IPS DF 6.9 (cell line): Measurements from ENCODE around the gene PDE4D.
"Not testable (repeated sequence)": the region's sequence is repeated elsewhere in the genome, so short reads cannot be mapped to it uniquely, and the experiment has no call there.

ENCODE experiments used
- DNase-seq: peaks from one replicate; pipeline ENCODE4 v3.0.0-alpha.2; 2013; ENCODE audit warnings: low read depth, low spot score
- H3K27ac ChIP-seq: one replicate; pipeline ENCODE4 v1.5.1; 2013; ENCODE audit warnings: low read length, control low read depth
- H3K27me3 ChIP-seq: 2 replicates; pipeline ENCODE4 v1.6.1; 2013; ENCODE audit warnings: mild to moderate bottlenecking, low read length; ENCODE audit not compliant: control insufficient read depth, insufficient read depth
- H3K36me3 ChIP-seq: 2 replicates; pipeline ENCODE4 v1.6.1; 2013; ENCODE audit warnings: low read length; ENCODE audit not compliant: control insufficient read depth, insufficient read depth
- H3K4me1 ChIP-seq: 2 replicates; pipeline ENCODE4 v1.6.1; 2013; ENCODE audit warnings: low read length; ENCODE audit not compliant: control insufficient read depth, insufficient read depth
- H3K4me3 ChIP-seq: 2 replicates; pipeline ENCODE4 v1.5.1; 2013; ENCODE audit warnings: mild to moderate bottlenecking, low read length
- H3K9me3 ChIP-seq: 2 replicates; pipeline ENCODE4 v1.6.1; 2013; ENCODE audit warnings: low read length, inconsistent platforms; ENCODE audit not compliant: control insufficient read depth, insufficient read depth
- WGBS: extraction: QIAGEN DNeasy Blood & Tissue Kit; methylation state at CpG from one replicate; pipeline ENCODE4 v1.1.7; 2013; ENCODE audit warnings: mixed read lengths, missing lambda C conversion rate; ENCODE audit not compliant: insufficient read length, insufficient coverage; 5-methylcytosine and 5-hydroxymethylcytosine counted together

Gene PDE4D

DNA sequence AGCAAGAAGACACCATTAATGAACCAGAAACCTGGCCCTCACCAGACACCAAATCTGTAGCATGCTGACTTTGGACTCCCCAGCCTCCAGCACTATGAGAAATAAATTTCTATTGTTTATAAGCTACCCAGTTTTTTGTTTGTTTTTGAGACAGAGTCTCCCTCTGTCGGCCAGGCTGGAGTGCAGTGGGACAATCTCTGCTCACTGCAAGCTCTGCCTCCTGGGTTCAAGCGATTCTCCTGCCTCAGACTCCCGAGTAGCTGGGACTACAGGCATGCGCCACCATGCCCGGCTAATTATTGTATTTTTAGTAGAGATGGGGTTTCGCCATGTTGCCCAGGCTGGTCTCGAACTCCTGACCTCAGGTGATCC lies 227.7 kb downstream of the PDE4D start:
- H3K9me3 ChIP-seq, DNase-seq, H3K27me3 ChIP-seq, H3K4me3 ChIP-seq, H3K4me1 ChIP-seq, H3K36me3 ChIP-seq, H3K27ac ChIP-seq: not testable (repeated sequence)
- WGBS, result no CpG with 5 or more reads among the region's 7 CpGs

DNA sequence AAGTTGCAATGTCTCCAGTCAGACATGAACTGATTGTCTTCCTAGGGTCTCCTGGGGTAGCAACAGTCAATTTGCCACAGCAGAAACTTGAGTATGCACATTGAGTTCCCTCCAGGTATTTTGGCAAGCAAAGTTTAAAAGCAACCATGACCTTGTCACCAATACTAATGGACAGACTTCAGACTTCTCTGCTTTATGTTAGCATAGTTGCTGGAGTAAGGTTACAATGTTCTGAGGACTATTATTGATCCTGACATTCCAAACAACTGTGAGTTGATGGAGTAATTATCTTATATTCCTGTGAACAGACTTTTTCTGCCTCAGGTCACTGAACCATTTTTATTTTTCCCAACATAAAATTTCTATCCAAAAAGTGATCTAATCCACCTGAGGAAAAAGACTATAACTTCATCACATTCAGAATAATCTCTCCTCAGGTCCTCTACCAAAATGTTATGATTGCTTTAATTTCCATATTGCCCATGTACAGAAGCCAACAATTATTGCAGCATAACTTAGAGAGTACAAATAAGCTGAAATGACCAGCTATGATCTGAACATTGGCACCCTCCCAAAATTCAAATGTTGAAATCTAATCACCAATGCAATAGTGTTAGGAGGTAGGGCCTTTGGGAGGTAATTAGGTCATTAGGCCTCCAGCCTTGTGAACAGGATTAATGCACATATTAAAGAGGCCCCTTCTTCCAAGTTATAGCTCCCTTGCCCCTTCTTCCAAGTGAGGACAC lies 228.3 kb downstream of the PDE4D start:
- no peak for DNase-seq
- no peaks in the 10 kb centered on the region for H3K36me3 ChIP-seq
- no peaks in the 10 kb centered on the region for H3K27me3 ChIP-seq
- no peak overlapping the region for H3K4me3 ChIP-seq
- no peaks in the 10 kb centered on the region for H3K4me1 ChIP-seq
- no peaks in the 10 kb centered on the region for H3K9me3 ChIP-seq
- H3K27ac ChIP-seq, result no peak overlapping the region

DNA sequence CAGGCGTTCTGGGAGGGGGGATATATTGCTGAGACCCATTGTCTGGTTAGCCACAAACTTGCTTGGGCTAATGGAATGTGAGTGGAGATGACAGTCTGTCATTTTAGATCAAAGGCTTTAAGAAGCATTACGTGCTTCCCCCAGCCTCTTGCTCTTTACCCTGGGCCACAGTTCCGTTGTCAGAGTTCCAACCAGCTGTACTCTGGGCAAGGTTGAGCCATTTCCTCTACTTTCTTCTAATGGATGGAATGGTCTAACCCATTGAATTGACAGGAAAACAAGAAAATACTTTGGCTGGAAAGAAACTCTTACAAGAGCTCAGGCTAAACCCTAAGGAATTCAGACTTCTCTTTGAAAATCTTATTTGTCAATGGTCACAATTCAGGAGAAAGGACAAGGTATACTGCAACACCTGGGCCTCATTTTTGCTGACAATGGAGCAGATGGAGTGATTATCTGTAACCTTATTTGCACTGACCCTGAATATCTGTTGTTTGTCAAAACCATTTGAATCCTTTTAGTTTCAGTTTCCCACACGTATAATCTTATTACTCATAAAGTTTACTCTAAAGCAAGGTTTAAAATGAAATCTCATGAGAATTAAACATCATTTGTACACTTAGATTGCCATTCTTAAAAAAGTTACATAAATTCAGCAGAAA lies 231.4 kb downstream of the PDE4D start:
- H3K27me3 ChIP-seq, result no peaks in the 10 kb centered on the region
- no peak overlapping the region for H3K27ac ChIP-seq
- no peaks in the 10 kb centered on the region for H3K36me3 ChIP-seq
- DNase-seq, result no peak
- WGBS, result no CpG with 5 or more reads among the region's 4 CpGs
- H3K9me3 ChIP-seq, result no peaks in the 10 kb centered on the region
- no peaks in the 10 kb centered on the region for H3K4me1 ChIP-seq
- H3K4me3 ChIP-seq, result no peak overlapping the region

DNA sequence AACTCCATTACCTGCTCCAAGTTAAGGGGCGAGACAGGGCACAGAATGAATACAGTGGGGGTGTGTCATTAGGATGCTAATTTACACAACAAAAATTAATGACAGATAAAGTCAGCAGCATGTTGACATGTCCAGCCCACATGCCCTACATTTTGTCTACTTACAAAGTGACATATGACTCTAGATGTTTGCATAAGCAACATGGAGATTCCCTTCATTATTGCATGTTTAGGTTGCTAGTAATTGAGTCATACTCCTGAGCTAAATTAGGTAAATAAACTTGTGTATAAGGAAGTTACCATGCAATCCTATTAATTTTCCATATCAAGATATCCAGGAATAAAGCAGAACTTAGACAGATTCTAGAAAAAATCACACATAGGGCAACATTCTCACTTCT lies 232.2 kb downstream of the PDE4D start:
- H3K27ac ChIP-seq, result no peak overlapping the region
- no CpG with 5 or more reads among the region's 1 CpG for WGBS
- no peak for DNase-seq
- no peaks in the 10 kb centered on the region for H3K4me1 ChIP-seq
- no peak overlapping the region for H3K4me3 ChIP-seq
- no peaks in the 10 kb centered on the region for H3K27me3 ChIP-seq
- H3K9me3 ChIP-seq, result no peaks in the 10 kb centered on the region
- no peaks in the 10 kb centered on the region for H3K36me3 ChIP-seq

DNA sequence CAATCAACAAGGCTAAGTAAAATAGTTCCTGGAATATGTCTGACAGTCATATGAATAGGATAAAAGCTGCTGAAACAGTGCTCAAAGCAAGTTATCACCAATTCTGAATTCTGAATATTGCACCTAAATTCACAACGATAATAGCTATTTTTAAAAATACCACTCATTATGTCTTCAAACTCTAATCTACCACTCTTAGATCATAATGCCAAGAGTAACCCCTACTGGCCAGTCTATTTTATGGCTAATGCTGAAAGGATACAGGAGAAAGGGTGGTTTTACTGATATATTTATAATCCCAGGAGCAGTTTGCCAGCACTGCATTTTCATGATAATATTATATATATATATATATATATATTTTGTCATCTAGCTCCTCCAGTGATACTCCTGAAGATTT lies 232.8 kb downstream of the PDE4D start:
- H3K4me1 ChIP-seq, result no peaks in the 10 kb centered on the region
- H3K27ac ChIP-seq, result no peak overlapping the region
- no peak for DNase-seq
- H3K36me3 ChIP-seq, result no peaks in the 10 kb centered on the region
- no peaks in the 10 kb centered on the region for H3K9me3 ChIP-seq
- no CpG with 5 or more reads among the region's 1 CpG for WGBS
- H3K27me3 ChIP-seq, result no peaks in the 10 kb centered on the region
- no peak overlapping the region for H3K4me3 ChIP-seq

DNA sequence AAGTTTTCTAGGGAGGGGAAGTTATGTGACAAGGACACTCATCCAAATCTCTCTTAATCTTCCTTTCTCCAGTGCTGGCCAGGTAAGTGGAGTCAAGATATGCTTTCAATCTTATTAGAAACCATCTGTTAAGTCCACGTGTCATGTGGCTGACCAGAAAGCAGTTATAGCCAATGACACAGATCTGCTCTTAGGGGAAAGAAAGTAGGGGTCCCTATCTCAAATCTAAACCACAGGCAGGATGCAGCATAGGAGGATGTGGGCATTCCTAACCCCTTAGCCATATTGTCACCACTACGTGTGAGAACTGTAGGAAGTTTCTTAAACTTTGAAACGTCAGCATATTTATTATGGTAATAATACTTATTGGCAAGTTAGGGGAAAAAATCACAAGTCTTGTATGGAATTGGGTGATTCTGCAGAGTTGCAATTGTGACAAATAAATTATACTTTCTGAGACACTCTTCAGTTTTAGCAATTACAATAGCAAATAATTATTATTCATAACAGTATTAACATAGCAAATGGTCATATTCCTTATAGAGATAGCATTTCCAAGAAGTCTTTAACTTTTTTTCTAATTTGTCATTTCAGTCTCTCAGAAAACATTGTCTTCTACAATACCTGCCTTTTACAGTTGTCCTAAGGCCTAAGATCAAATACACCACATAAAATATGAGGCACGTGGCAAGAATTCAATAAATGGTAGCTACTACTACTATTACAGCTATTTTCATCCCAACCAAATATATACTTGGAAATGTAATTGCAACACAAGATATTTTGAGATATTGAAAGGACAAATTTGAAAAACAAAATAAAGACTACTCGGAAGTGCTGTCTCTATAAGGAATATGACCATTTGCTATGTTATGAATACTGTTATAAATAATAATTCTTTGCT lies 236.9 kb downstream of the PDE4D start:
- Histone ChIP-seq H3K4me3 (no peak overlapping the region), H3K27me3 (no peaks in the 10 kb centered on the region), H3K9me3 (no peaks in the 10 kb centered on the region), H3K4me1 (no peaks in the 10 kb centered on the region), H3K36me3 (no peaks in the 10 kb centered on the region), H3K27ac (no peak overlapping the region)
- no peak for DNase-seq
- no CpG with 5 or more reads among the region's 5 CpGs for WGBS

DNA sequence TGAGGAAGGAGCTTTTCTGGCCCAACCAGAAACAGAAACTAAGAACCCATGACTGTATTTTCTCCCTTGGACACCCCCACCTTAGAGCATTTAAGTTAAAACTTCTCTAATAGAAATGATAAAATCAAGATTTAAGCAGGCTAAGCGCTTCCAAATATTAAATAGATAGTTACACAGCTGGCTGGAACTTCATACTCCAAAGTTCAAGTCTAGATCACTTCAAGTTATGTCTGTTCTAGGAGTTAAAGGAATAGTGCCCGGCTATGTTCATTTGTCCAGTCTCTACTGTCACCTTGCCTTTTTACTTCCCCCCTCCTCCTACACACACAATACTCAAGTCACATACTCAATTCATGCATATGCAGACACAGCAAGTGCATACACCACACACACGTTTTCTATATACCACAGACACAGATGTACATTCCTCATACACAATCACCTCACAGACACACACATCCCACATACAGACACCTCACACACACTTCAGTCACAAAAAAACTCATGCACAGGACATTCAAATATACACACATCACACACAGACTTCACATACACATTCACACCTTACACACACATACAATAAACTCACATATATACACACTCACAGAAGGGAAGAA lies 237.7 kb downstream of the PDE4D start:
- no peak for DNase-seq
- Histone ChIP-seq H3K4me3 (no peak overlapping the region), H3K27me3 (no peaks in the 10 kb centered on the region), H3K4me1 (no peaks in the 10 kb centered on the region), H3K27ac (no peak overlapping the region), H3K9me3 (no peaks in the 10 kb centered on the region), H3K36me3 (no peaks in the 10 kb centered on the region)
- no CpG with 5 or more reads among the region's 3 CpGs for WGBS

DNA sequence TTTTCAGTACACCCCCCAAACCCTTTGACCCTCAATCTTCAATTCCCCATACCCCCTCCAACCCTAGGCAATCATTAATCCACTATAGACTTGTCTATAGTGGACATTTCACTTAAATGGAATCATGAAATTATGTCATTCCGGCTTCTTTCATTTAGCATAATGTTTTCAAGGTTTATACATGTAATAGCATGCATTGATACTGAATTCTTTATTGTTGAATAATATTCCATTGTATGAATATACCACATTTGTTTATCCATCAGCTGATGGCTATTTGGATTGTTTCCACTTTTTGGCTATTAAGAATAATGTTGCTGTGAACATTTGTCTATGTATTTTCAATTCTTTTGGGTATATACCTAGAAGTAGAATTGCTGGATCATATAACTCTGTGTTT lies 238.8 kb downstream of the PDE4D start:
- WGBS, result no CpG with 5 or more reads among the region's 1 CpG
- no peak for DNase-seq
- Histone ChIP-seq H3K4me1 (no peaks in the 10 kb centered on the region), H3K27ac (no peak overlapping the region), H3K27me3 (no peaks in the 10 kb centered on the region), H3K36me3 (no peaks in the 10 kb centered on the region), H3K9me3 (no peaks in the 10 kb centered on the region), H3K4me3 (no peak overlapping the region)

DNA sequence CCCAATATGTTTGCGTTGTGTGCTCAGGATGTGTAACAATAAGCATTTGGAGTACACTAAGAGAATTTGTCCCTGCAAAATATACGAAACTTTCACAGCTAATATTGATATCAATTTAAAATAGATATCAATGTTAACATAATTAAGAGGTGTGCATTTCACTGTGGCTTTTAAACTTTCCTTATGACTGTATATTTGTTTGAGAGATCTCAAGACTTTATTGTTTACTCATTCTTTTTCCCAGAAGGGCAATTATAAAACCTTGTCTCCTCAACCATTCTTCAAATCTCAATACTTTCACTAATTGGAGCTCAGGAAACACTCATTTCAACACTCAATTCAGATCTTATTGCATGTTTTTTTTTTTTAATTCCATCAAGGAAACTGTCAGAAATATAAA lies 241.1 kb downstream of the PDE4D start:
- H3K9me3 ChIP-seq, result no peaks in the 10 kb centered on the region
- DNase-seq, result no peak
- no peak overlapping the region for H3K4me3 ChIP-seq
- no peak overlapping the region for H3K27ac ChIP-seq
- WGBS, result no CpG with 5 or more reads among the region's 2 CpGs
- no peaks in the 10 kb centered on the region for H3K36me3 ChIP-seq
- H3K4me1 ChIP-seq, result no peaks in the 10 kb centered on the region
- no peaks in the 10 kb centered on the region for H3K27me3 ChIP-seq
